Stomach smooth muscle (tissue), 2 donors: ENCODE measurements around the gene NHSL2.

ENCODE experiments used
- H3K27ac ChIP-seq: one replicate; pipeline ENCODE4 v1.7.0; 2013; ENCODE audit warnings: mild to moderate bottlenecking, low read length, inconsistent platforms
- H3K27me3 ChIP-seq, 2 donors: one replicate each; pipeline ENCODE4 v1.7.0; 2013; ENCODE audit warnings: low read length in 2 of 2; ENCODE audit not compliant: insufficient read depth in 2 of 2, control insufficient read depth in 1 of 2
- H3K36me3 ChIP-seq, 2 donors: one replicate each; pipeline ENCODE4 v1.7.0; 2013; ENCODE audit warnings: low read length in 2 of 2; ENCODE audit not compliant: control insufficient read depth in 2 of 2, insufficient read depth in 2 of 2
- H3K4me1 ChIP-seq: one replicate; pipeline ENCODE4 v1.7.0; 2013; ENCODE audit warnings: low read length; ENCODE audit not compliant: control insufficient read depth, insufficient read depth
- H3K4me3 ChIP-seq, 2 donors: one replicate each; pipeline ENCODE4 v1.7.0; 2013; ENCODE audit warnings: low read length in 2 of 2
- H3K9ac ChIP-seq, 2 donors: one replicate each; pipeline ENCODE4 v1.7.0; 2013; ENCODE audit warnings: low read length in 2 of 2, mild to moderate bottlenecking in 1 of 2
- H3K9me3 ChIP-seq, 2 donors: one replicate each; pipeline ENCODE4 v1.7.0; 2013; ENCODE audit warnings: low read length in 2 of 2; ENCODE audit not compliant: control insufficient read depth in 2 of 2
- donor health status: healthy.
- donor health status: Pancreatic carcinoma.

Gene NHSL2

DNA sequence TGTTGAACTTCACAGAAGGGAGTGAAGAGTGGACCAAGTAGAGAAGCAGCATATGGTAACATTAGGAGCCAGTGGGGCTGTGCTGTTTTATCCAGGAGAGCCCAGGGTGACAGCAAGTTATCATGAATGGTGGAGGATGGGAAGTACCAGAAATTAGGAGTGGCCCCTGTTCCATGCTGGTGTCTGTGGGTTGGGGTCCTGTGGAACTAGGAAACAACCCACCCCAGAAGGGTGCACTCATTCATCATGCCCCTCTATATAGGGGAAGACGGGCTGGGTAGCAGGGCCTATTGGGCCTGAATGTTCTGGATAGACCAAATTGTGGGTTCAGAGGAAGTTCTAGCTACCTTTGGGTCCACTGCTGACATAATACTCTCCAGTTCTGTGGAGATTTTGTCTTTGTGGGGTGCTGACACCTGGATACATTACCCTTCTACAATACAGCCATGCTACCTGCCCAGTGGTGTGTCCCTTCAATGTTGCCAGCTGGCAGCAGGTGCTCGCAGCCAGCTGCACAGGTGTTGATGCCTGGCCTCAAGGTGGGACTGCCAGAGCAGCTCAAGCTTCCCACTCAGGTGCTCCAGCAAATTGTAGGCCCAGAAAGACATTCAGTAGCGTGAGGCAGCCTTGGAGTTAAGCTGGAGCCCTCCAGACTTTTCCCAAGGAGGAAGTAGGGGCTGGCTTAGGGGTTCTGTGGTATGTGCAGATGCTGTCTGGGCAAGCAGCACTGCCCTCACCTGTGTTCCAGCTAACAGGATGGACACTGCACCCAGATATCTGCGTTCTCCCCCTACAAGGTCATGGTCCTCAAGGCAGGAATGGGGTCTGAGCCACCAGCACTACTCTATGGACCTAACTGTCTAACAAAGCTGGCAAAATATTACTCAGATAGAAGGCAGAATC, 106.5 kb downstream of the NHSL2 start:
- Histone ChIP-seq H3K9me3 (no peaks in the 10 kb centered on the region), H3K4me3 (no peak overlapping the region), H3K27ac (no peak overlapping the region), H3K9ac (no peak overlapping the region), H3K4me1 (peaks cover 25% of the 10 kb centered on the region), H3K36me3 (no peaks in the 10 kb centered on the region), H3K27me3 (peaks cover 0 to 15% of the 10 kb centered on the region in 2 donors)

DNA sequence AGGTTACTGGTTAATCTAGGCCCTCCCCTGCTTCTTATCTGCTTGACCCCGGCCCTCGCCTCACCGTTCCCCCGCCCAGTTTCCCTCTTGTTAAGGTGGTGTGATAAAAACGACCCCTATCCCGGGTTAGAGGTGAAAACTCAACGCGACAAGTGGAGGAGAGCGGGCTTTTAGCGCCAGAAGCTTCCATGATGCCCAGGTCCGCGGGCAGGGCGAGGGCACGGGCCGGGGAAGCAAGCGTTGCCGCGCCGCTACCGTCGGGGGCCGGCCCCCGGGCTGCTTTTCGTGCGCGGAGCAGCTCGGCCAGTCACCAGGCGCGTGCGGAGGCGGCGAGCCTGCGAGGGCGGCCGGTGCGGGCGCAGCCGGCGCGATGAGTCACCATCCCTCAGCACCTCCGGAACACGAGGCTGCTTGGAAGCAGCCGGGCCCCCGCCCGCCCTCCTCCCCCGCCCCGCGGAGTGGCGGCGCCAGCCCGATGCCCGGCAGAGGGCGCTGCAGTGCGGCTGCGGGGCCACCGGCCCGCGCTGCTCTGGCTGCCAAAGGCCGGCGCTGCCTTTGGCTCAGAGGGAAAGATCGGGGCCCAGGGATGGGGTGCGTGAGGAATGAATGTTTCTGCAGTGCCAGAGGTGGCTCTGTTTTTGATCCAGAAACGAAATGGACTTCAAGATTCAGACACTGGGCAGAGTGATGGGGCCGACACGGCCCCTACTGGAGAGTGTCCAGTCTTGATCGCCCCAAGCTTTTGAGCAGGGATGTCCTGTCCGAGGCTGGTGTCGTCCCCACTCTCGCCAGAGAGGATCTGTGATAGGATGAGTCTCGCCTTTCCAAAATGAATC, 107.8 kb downstream of the NHSL2 start:
- H3K27ac ChIP-seq, result peak overlapping the region; percentile 79
- H3K27me3 ChIP-seq, result peaks cover 0 to 21% of the 10 kb centered on the region in 2 donors
- peak overlapping the region in 1 of 2 donors; percentile 51 for H3K9ac ChIP-seq
- peak overlapping the region; percentile 31 to 49 for H3K4me3 ChIP-seq
- H3K9me3 ChIP-seq, result no peaks in the 10 kb centered on the region
- H3K4me1 ChIP-seq, result peaks cover 25% of the 10 kb centered on the region
- no peaks in the 10 kb centered on the region for H3K36me3 ChIP-seq

DNA sequence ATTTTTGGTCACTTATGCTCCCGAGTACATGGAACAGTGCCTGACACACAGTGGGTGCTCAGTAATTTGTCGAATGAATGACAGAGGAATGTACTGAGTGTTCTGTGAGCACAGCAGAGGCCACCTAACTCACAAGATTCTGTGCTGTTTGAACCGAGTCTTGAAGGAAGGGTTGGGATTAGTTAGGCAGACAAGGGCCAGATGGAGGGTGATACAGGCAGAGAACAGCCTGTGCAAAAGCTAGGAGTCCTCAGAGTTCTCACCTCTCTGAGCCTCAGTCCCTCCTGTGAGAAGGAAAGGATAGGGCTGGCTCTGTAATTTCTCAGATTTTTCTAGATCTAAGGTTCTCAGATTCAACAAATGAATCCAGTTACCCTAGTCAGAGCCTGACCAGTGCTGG, 108.8 kb downstream of the NHSL2 start:
- H3K4me3 ChIP-seq, result no peak overlapping the region
- H3K9ac ChIP-seq, result peak overlapping the region; percentile 27 to 36
- peaks cover 25% of the 10 kb centered on the region for H3K4me1 ChIP-seq
- H3K9me3 ChIP-seq, result no peaks in the 10 kb centered on the region
- peaks cover 0 to 26% of the 10 kb centered on the region in 2 donors for H3K27me3 ChIP-seq
- no peaks in the 10 kb centered on the region for H3K36me3 ChIP-seq
- H3K27ac ChIP-seq, result peak overlapping the region; percentile 69

DNA sequence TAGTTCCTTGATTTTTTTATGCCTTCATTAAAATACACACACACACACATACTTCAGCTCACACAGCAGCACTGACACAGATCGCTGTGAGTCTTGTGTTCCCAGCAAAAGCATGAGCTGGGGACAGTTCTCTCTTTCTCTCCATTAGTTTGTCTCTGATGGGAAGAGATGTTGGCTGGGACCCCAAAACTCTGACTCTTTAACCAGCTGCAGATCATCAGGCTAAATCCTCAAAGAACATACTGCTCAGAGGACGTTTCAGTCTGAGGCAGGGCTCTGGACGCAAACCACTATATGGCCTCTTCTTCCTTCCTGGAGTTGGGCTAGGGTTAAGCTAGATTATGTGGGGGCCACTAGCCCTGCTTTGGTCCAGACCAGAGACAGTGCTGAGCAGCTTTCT, 109.6 kb downstream of the NHSL2 start:
- peak overlapping the region; percentile 69 for H3K27ac ChIP-seq
- no peaks in the 10 kb centered on the region for H3K36me3 ChIP-seq
- no peak overlapping the region for H3K4me3 ChIP-seq
- peaks cover 25% of the 10 kb centered on the region for H3K4me1 ChIP-seq
- H3K9me3 ChIP-seq, result no peaks in the 10 kb centered on the region
- peaks cover 0 to 26% of the 10 kb centered on the region in 2 donors for H3K27me3 ChIP-seq
- H3K9ac ChIP-seq, result peak overlapping the region in 1 of 2 donors; percentile 27

DNA sequence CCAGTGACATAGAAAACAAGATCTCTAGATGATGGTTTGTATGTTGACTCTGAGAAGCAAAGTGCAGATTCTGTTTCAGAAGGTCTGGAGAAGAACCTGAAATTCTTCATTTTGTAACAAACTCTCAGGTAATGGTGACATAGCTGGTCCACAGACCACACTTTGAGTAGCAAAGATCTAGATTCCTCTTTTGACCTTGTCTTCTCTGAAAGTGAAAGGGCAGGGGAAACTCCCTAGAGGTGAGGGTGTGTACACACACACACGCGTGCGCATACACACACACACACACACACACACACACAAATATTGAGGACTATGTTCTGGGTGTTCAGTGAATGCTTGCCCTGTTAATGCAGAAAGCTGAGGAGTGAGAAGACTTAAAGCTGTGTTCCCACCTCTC, 110.1 kb downstream of the NHSL2 start:
- H3K4me1 ChIP-seq, result peaks cover 25% of the 10 kb centered on the region
- H3K27ac ChIP-seq, result peak overlapping the region; percentile 69
- no peaks in the 10 kb centered on the region for H3K36me3 ChIP-seq
- no peak overlapping the region for H3K9ac ChIP-seq
- H3K9me3 ChIP-seq, result no peaks in the 10 kb centered on the region
- no peak overlapping the region for H3K4me3 ChIP-seq
- peaks cover 0 to 27% of the 10 kb centered on the region in 2 donors for H3K27me3 ChIP-seq

DNA sequence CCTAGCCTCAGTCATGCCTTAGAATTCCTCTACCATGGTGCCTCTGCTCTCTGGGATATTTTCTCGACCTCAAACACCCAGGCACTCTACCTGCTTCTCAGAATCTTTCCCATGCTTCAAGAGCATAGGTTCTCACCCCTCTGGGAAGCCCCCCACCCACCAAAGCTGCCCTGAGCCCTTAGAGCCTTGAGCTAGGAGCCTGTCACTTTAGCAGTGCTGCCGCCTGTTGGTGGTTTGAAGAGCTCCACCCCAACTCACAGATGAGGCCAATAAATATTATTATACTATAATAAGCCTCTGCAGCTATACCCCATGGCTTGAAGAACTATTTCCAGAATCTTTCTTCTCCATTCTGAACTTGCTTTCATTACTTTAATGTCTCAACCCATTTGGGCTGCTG, 111.3 kb downstream of the NHSL2 start:
- H3K9me3 ChIP-seq, result no peaks in the 10 kb centered on the region
- no peak overlapping the region for H3K4me3 ChIP-seq
- peaks cover 34% of the 10 kb centered on the region for H3K4me1 ChIP-seq
- H3K27ac ChIP-seq, result no peak overlapping the region
- no peak overlapping the region for H3K9ac ChIP-seq
- no peaks in the 10 kb centered on the region for H3K36me3 ChIP-seq
- peaks cover 0 to 29% of the 10 kb centered on the region in 2 donors for H3K27me3 ChIP-seq

DNA sequence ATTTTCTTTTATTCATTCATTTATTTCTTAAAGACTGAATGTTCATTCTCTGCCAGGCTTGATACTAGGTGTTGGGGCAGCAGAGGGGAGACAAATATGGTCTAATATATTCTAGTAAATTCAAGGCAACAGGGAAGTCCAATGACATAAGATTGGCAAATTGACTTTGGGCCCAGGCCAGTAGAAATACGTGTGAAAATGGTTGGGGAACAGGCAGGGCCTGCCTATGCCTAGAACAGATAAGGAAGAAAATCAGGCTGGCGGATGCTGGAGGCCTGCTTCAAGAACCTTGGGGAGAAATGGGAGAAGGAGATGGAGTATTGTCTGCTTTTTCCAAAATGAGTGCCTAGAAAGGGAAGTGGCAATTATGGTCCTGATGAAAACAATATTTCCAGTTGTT, 112.4 kb downstream of the NHSL2 start:
- no peak overlapping the region for H3K9ac ChIP-seq
- H3K36me3 ChIP-seq, result no peaks in the 10 kb centered on the region
- H3K4me3 ChIP-seq, result no peak overlapping the region
- peaks cover 0 to 28% of the 10 kb centered on the region in 2 donors for H3K27me3 ChIP-seq
- peaks cover 37% of the 10 kb centered on the region for H3K4me1 ChIP-seq
- H3K27ac ChIP-seq, result no peak overlapping the region
- no peaks in the 10 kb centered on the region for H3K9me3 ChIP-seq

DNA sequence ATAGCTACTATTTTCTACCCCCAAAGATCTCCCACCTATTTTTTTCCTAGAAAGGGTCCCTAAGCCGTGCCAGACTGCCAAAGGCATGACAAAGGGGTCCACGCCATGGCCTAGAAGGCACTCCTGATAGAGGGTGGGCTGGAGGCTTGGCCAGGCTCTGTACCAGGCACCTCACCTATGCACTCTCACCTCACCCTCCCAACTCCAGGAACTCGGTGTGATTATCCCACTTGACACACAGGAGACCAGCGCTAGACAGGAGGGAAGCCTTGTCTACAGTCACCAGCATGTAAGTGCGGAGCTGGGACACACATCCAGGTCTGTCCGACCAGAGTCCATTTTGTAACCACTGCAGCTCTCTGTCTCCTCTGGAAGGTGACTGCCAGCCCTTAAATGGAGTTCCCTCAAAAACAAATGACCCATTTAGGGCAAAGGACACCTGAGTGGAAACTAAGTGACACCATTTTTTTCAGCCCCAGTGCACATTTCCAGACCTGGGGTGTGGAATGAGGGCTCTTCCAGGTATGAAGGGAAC, 114.7 kb downstream of the NHSL2 start:
- Histone ChIP-seq H3K27me3 (peaks cover 0 to 33% of the 10 kb centered on the region in 2 donors), H3K27ac (no peak overlapping the region), H3K4me1 (peaks cover 35% of the 10 kb centered on the region), H3K9me3 (no peaks in the 10 kb centered on the region), H3K9ac (no peak overlapping the region), H3K36me3 (no peaks in the 10 kb centered on the region), H3K4me3 (no peak overlapping the region)

DNA sequence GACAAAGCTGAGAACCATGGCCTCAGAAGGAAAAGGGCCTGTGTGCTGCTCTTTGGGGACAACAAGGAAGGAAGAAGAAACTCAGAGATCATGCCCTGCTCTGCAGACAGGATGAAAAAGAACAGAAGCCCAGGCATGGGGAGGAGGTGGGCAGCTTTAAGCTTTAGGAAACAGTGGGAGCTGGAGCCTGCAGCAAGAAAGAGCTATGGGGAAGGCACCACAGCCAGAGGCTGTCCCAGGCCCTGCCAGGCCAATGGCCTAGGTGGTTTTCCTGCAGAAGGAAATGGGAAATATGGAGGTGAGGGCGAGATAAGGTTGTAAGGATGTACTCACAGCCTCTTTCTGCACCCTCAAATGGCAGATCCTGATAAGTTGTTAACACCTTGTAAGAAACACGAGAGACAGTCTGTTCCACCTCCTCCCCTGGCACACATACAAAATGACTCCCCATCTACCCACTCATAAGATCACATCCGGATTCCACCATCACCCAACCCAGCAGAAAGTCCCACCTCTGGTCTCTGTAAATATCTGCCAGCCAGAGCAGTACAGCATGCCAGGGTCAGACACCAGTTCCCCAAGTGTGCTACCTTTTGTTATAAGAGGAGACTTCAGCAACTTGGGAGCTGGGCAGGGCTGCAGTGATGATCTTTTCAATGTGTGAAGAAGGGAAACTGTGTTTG, 115.8 kb downstream of the NHSL2 start:
- H3K36me3 ChIP-seq, result no peaks in the 10 kb centered on the region
- H3K9me3 ChIP-seq, result no peaks in the 10 kb centered on the region
- peaks cover 0 to 33% of the 10 kb centered on the region in 2 donors for H3K27me3 ChIP-seq
- peaks cover 32% of the 10 kb centered on the region for H3K4me1 ChIP-seq
- no peak overlapping the region for H3K9ac ChIP-seq
- H3K27ac ChIP-seq, result peak overlapping the region; percentile 83
- no peak overlapping the region for H3K4me3 ChIP-seq
